HUES64 (cell line): ENCODE data around the gene SLC12A4.

Experiments
- H3K27ac ChIP-seq: 2 replicates; pipeline ENCODE4 v1.7.0; 2013; ENCODE audit warnings: low read depth, low read length, inconsistent platforms
- H3K27me3 ChIP-seq: 2 replicates; pipeline ENCODE4 v1.6.1; 2013; ENCODE audit warnings: mild to moderate bottlenecking, low read length; ENCODE audit not compliant: insufficient read depth
- H3K36me3 ChIP-seq: 2 replicates; pipeline ENCODE4 v1.6.1; 2013; ENCODE audit warnings: mild to moderate bottlenecking, low read length; ENCODE audit not compliant: insufficient read depth
- H3K4me1 ChIP-seq: 2 replicates; pipeline ENCODE4 v1.6.1; 2013; ENCODE audit warnings: mild to moderate bottlenecking, low read length, moderate library complexity; ENCODE audit not compliant: insufficient read depth
- H3K4me3 ChIP-seq: 2 replicates; pipeline ENCODE4 v1.5.1; 2013; ENCODE audit warnings: mild to moderate bottlenecking, low read length, moderate library complexity
- H3K9ac ChIP-seq: 2 replicates; pipeline ENCODE4 v1.6.1; 2013; ENCODE audit warnings: mild to moderate bottlenecking, low read depth, low read length
- H3K9me3 ChIP-seq: 2 replicates; pipeline ENCODE4 v1.6.1; 2013; ENCODE audit warnings: low read depth, low read length; ENCODE audit not compliant: insufficient read depth
- WGBS: fragments of 150-250, 120-280 bp; methylation state at CpG from one replicate; pipeline ENCODE4 v1.1.7; 2013; ENCODE audit warnings: missing lambda C conversion rate; 5-methylcytosine and 5-hydroxymethylcytosine counted together

Gene SLC12A4

GRCh38 chr16:67969254-67970039 lies 1.0 kb upstream of the SLC12A4 start:
- Histone ChIP-seq H3K9ac (no peak overlapping the region), H3K27me3 (no peaks in the 10 kb centered on the region), H3K9me3 (no peaks in the 10 kb centered on the region), H3K27ac (no peak overlapping the region), H3K4me3 (peak overlapping the region; percentile 70), H3K4me1 (peaks cover 20% of the 10 kb centered on the region; the same call in 1 of the 2 replicates), H3K36me3 (no peaks in the 10 kb centered on the region)
- WGBS = 56% methylated on average over 39 of the region's 40 CpGs

GRCh38 chr16:67967958-67968399 lies 458 bp downstream of the SLC12A4 start:
- peak overlapping the region; percentile 71; the same call in 1 of the 2 replicates for H3K27ac ChIP-seq
- WGBS = 1% methylated on average over 45 of the region's 45 CpGs

GRCh38 chr16:67967183-67967957 lies 1.1 kb downstream of the SLC12A4 start:
- peak overlapping the region; percentile 76 for H3K9ac ChIP-seq
- no peak overlapping the region for H3K27ac ChIP-seq
- no peaks in the 10 kb centered on the region for H3K27me3 ChIP-seq
- H3K4me1 ChIP-seq = peaks cover 20% of the 10 kb centered on the region; the same call in 1 of the 2 replicates
- whole genome bisulfite sequencing = 31% methylated on average over 18 of the region's 18 CpGs
- no peaks in the 10 kb centered on the region for H3K9me3 ChIP-seq
- peaks cover 10% of the 10 kb centered on the region for H3K36me3 ChIP-seq
- peak overlapping the region; percentile 70 for H3K4me3 ChIP-seq

More at GRCh38 chr16:67967958-67968399, 458 bp downstream of the SLC12A4 start:
- H3K36me3 ChIP-seq = peaks cover 4% of the 10 kb centered on the region; the same call in 1 of the 2 replicates
- no peaks in the 10 kb centered on the region for H3K9me3 ChIP-seq
- peak overlapping the region; percentile 70 for H3K4me3 ChIP-seq
- H3K27me3 ChIP-seq = no peaks in the 10 kb centered on the region
- H3K4me1 ChIP-seq = peaks cover 20% of the 10 kb centered on the region; the same call in 1 of the 2 replicates
- peak overlapping the region; percentile 76 for H3K9ac ChIP-seq

GRCh38 chr16:67966549-67967182 lies 1.8 kb downstream of the SLC12A4 start:
- H3K9ac ChIP-seq = peak overlapping the region; percentile 53
- 69% methylated on average over 3 of the region's 3 CpGs for WGBS
- no peak overlapping the region; the same call in 1 of the 2 replicates for H3K27ac ChIP-seq
- no peaks in the 10 kb centered on the region for H3K9me3 ChIP-seq
- peaks cover 20% of the 10 kb centered on the region; the same call in 1 of the 2 replicates for H3K4me1 ChIP-seq
- H3K36me3 ChIP-seq = peaks cover 17% of the 10 kb centered on the region
- peak overlapping the region; percentile 70 for H3K4me3 ChIP-seq
- H3K27me3 ChIP-seq = no peaks in the 10 kb centered on the region

GRCh38 chr16:67965668-67966548 lies 2.5 kb downstream of the SLC12A4 start:
- H3K27me3 ChIP-seq = no peaks in the 10 kb centered on the region
- peak overlapping the region; percentile 53 for H3K9ac ChIP-seq
- peaks cover 20% of the 10 kb centered on the region; the same call in 1 of the 2 replicates for H3K4me1 ChIP-seq
- peak overlapping the region; percentile 37; the same call in 1 of the 2 replicates for H3K27ac ChIP-seq
- H3K9me3 ChIP-seq = no peaks in the 10 kb centered on the region
- H3K4me3 ChIP-seq = peak overlapping the region; percentile 21
- WGBS = 86% methylated on average over 11 of the region's 11 CpGs
- peaks cover 25% of the 10 kb centered on the region for H3K36me3 ChIP-seq

- WGBS = 95% methylated on average over 6 of the region's 6 CpGs
- H3K9me3 ChIP-seq = no peaks in the 10 kb centered on the region
- no peaks in the 10 kb centered on the region for H3K27me3 ChIP-seq
- H3K36me3 ChIP-seq = peaks cover 38% of the 10 kb centered on the region
- H3K4me1 ChIP-seq = peaks cover 20% of the 10 kb centered on the region; the same call in 1 of the 2 replicates
- H3K9ac ChIP-seq = no peak overlapping the region
- H3K4me3 ChIP-seq = 0 out of 2 replicates have a peak overlapping the region, but pooled peaks have one; percentile 40
- H3K27ac ChIP-seq = no peak overlapping the region
These were observed 3.8 kb downstream of the SLC12A4 start for GRCh38 chr16:67964477-67965131.

- Histone ChIP-seq H3K4me3 (peak overlapping the region; percentile 40; the same call in 1 of the 2 replicates), H3K4me1 (peaks cover 20% of the 10 kb centered on the region; the same call in 1 of the 2 replicates), H3K9me3 (no peaks in the 10 kb centered on the region), H3K27ac (no peak overlapping the region), H3K9ac (peak overlapping the region; percentile 41; the same call in 1 of the 2 replicates), H3K27me3 (no peaks in the 10 kb centered on the region), H3K36me3 (peaks cover 46% of the 10 kb centered on the region)
- 87% methylated on average over 32 of the region's 32 CpGs for WGBS
These were observed 4.6 kb downstream of the SLC12A4 start for GRCh38 chr16:67963662-67964321.

- H3K4me1 ChIP-seq = peaks cover 20% of the 10 kb centered on the region; the same call in 1 of the 2 replicates
- WGBS = 94% methylated on average over 2 of the region's 2 CpGs
- no peak overlapping the region for H3K27ac ChIP-seq
- no peak overlapping the region for H3K4me3 ChIP-seq
- no peaks in the 10 kb centered on the region for H3K9me3 ChIP-seq
- peaks cover 51% of the 10 kb centered on the region for H3K36me3 ChIP-seq
- H3K27me3 ChIP-seq = no peaks in the 10 kb centered on the region
- H3K9ac ChIP-seq = no peak overlapping the region
These were observed 5.2 kb downstream of the SLC12A4 start for GRCh38 chr16:67963292-67963661.

GRCh38 chr16:67962135-67962534 lies 6.3 kb downstream of the SLC12A4 start:
- 96% methylated on average over 8 of the region's 8 CpGs for WGBS
- Histone ChIP-seq H3K4me1 (peaks cover 18% of the 10 kb centered on the region; the same call in 1 of the 2 replicates), H3K27ac (no peak overlapping the region), H3K9ac (no peak overlapping the region), H3K27me3 (no peaks in the 10 kb centered on the region), H3K4me3 (no peak overlapping the region), H3K36me3 (peaks cover 61% of the 10 kb centered on the region), H3K9me3 (no peaks in the 10 kb centered on the region)
